ACC112 (cell line): ENCODE data around the gene GBP5.
"Not testable (repeated sequence)": the region's sequence is repeated elsewhere in the genome, so short reads cannot be mapped to it uniquely, and the experiment has no call there.

Experiments
- H2AFZ ChIP-seq: fragments of 200-600 bp; sonication (generic); one replicate; pipeline ENCODE4 v1.6.0; 2017; ENCODE audit warnings: antibody characterized with exemption, low read length; ENCODE audit not compliant: unreplicated experiment
- H3K27ac ChIP-seq: fragments of 200-600 bp; sonication (generic); 2 replicates; pipeline ENCODE4 v1.5.1; 2014; ENCODE audit warnings: low read depth, mild to moderate bottlenecking, antibody characterized with exemption, low read length, moderate library complexity
- H3K27me3 ChIP-seq: fragments of 200-600 bp; sonication (generic); 2 replicates; pipeline ENCODE4 v1.6.1; 2014; ENCODE audit warnings: mild to moderate bottlenecking, antibody characterized with exemption, low read length, moderate library complexity, mixed read lengths; ENCODE audit not compliant: insufficient read depth
- H3K36me3 ChIP-seq: fragments of 200-600 bp; sonication (generic); 2 replicates; pipeline ENCODE4 v1.6.1; 2016; ENCODE audit warnings: mild to moderate bottlenecking, antibody characterized with exemption, low read length, moderate library complexity, mixed read lengths; ENCODE audit not compliant: insufficient read depth
- H3K4me1 ChIP-seq: fragments of 200-600 bp; sonication (generic); one replicate; pipeline ENCODE4 v1.6.1; 2016; ENCODE audit warnings: low read length, mixed read lengths; ENCODE audit not compliant: insufficient read depth, unreplicated experiment, control insufficient read depth
- H3K4me3 ChIP-seq: fragments of 200-600 bp; sonication (generic); 2 replicates; pipeline ENCODE4 v1.5.1; 2014; ENCODE audit warnings: mild to moderate bottlenecking, low read depth, low read length
- H3K79me2 ChIP-seq: fragments of 200-600 bp; sonication (generic); one replicate; pipeline ENCODE4 v1.6.0; 2016; ENCODE audit warnings: low read length; ENCODE audit not compliant: control insufficient read depth, unreplicated experiment, insufficient read depth

GBP5 gene

GRCh38 chr1:89272269-89273041 is at the start of gene GBP5:
GBP5 (minus strand) TSS chr1:89272860; CDS start chr1:89269555, 3,305 bp downstream.
- Histone ChIP-seq H2AFZ (peak within 1 kb of the TSS; percentile 8), H3K4me3 (peak within 1 kb of the TSS; percentile 55; the same call in 1 of the 2 replicates), H3K27ac (peak within 1 kb of the TSS; percentile 92), H3K4me1 (peaks cover 42% of the 10 kb centered on the region)
- not testable (repeated sequence) for H3K79me2 ChIP-seq, H3K27me3 ChIP-seq, H3K36me3 ChIP-seq

GRCh38 chr1:89322402-89322801 is 49.7 kb upstream of the GBP5 start:
- Histone ChIP-seq H3K27me3 (peaks cover 32% of the 10 kb centered on the region), H3K27ac (no peak overlapping the region), H2AFZ (no peak overlapping the region), H3K4me3 (no peak overlapping the region), H3K36me3 (no peaks in the 10 kb centered on the region), H3K79me2 (no peaks in the 10 kb centered on the region), H3K4me1 (no peaks in the 10 kb centered on the region)

GRCh38 chr1:89312572-89312971 is 39.9 kb upstream of the GBP5 start:
- Histone ChIP-seq H2AFZ (no peak overlapping the region), H3K36me3 (no peaks in the 10 kb centered on the region), H3K27ac (no peak overlapping the region), H3K79me2 (no peaks in the 10 kb centered on the region), H3K27me3 (no peaks in the 10 kb centered on the region), H3K4me3 (no peak overlapping the region), H3K4me1 (peaks cover 28% of the 10 kb centered on the region)

GRCh38 chr1:89311757-89312156 is 39.1 kb upstream of the GBP5 start:
- H3K36me3 ChIP-seq = no peaks in the 10 kb centered on the region
- no peak overlapping the region for H3K4me3 ChIP-seq
- no peak overlapping the region for H3K27ac ChIP-seq
- no peaks in the 10 kb centered on the region for H3K79me2 ChIP-seq
- peak overlapping the region; percentile 83 for H2AFZ ChIP-seq
- H3K27me3 ChIP-seq = no peaks in the 10 kb centered on the region
- H3K4me1 ChIP-seq = peaks cover 28% of the 10 kb centered on the region

GRCh38 chr1:89310976-89311375 is 38.3 kb upstream of the GBP5 start:
- Histone ChIP-seq H3K4me1 (peaks cover 28% of the 10 kb centered on the region), H3K27me3 (no peaks in the 10 kb centered on the region), H2AFZ (peak overlapping the region; percentile 84), H3K4me3 (peak overlapping the region; percentile 13), H3K79me2 (no peaks in the 10 kb centered on the region), H3K27ac (no peak overlapping the region), H3K36me3 (no peaks in the 10 kb centered on the region)

- Histone ChIP-seq H3K4me3 (peak overlapping the region; percentile 13), H3K27me3 (no peaks in the 10 kb centered on the region), H3K4me1 (peaks cover 28% of the 10 kb centered on the region), H3K27ac (peak overlapping the region; percentile 23; the same call in 1 of the 2 replicates), H3K36me3 (no peaks in the 10 kb centered on the region), H3K79me2 (no peaks in the 10 kb centered on the region), H2AFZ (peak overlapping the region; percentile 84)
Measured at GRCh38 chr1:89310505-89310904, 37.8 kb upstream of the GBP5 start.

- no peak overlapping the region for H3K4me3 ChIP-seq
- no peaks in the 10 kb centered on the region for H3K36me3 ChIP-seq
- peaks cover 28% of the 10 kb centered on the region for H3K4me1 ChIP-seq
- peak overlapping the region; percentile 23; the same call in 1 of the 2 replicates for H3K27ac ChIP-seq
- peak overlapping the region; percentile 84 for H2AFZ ChIP-seq
- H3K79me2 ChIP-seq = no peaks in the 10 kb centered on the region
- no peaks in the 10 kb centered on the region for H3K27me3 ChIP-seq
Measured at GRCh38 chr1:89309828-89310227, 37.2 kb upstream of the GBP5 start.

GRCh38 chr1:89306273-89306672 is 33.6 kb upstream of the GBP5 start:
- H3K36me3 ChIP-seq = no peaks in the 10 kb centered on the region
- H3K79me2 ChIP-seq = no peaks in the 10 kb centered on the region
- H2AFZ ChIP-seq = no peak overlapping the region
- H3K27me3 ChIP-seq = no peaks in the 10 kb centered on the region
- no peak overlapping the region for H3K27ac ChIP-seq
- no peak overlapping the region for H3K4me3 ChIP-seq
- H3K4me1 ChIP-seq = peaks cover 18% of the 10 kb centered on the region

GRCh38 chr1:89305493-89305892 is 32.8 kb upstream of the GBP5 start:
- no peaks in the 10 kb centered on the region for H3K27me3 ChIP-seq
- H3K36me3 ChIP-seq = no peaks in the 10 kb centered on the region
- H2AFZ ChIP-seq = no peak overlapping the region
- H3K27ac ChIP-seq = no peak overlapping the region
- H3K4me3 ChIP-seq = no peak overlapping the region
- peaks cover 11% of the 10 kb centered on the region for H3K4me1 ChIP-seq
- H3K79me2 ChIP-seq = no peaks in the 10 kb centered on the region

- Histone ChIP-seq H3K36me3 (no peaks in the 10 kb centered on the region), H3K4me3 (no peak overlapping the region), H3K27ac (no peak overlapping the region), H3K79me2 (no peaks in the 10 kb centered on the region), H3K4me1 (peaks cover 4% of the 10 kb centered on the region), H3K27me3 (no peaks in the 10 kb centered on the region), H2AFZ (no peak overlapping the region)
Measured at GRCh38 chr1:89304572-89305230, 32.0 kb upstream of the GBP5 start.
